GM10248 (cell line): ENCODE data around the gene FGFR4.
"Not testable (repeated sequence)": the region's sequence is repeated elsewhere in the genome, so short reads cannot be mapped to it uniquely, and the experiment has no call there.

ENCODE experiments used
- CTCF ChIA-PET: fragments of 300-600 bp; sonication (Branson Sonifier 250); formaldehyde crosslinking; extraction: SDS; loops from one replicate; lab custom pipeline; 2021; ENCODE audit warnings: antibody characterized with exemption; lab: Yijun Ruan, JAX
- POLR2A ChIA-PET: fragments of 350-650 bp; sonication (Branson Sonifier 250); formaldehyde crosslinking; extraction: SDS; loops from one replicate; lab custom pipeline; 2020; ENCODE audit warnings: antibody characterized with exemption; lab: Yijun Ruan, JAX
- DNase-seq: peaks from one replicate; pipeline ENCODE4 v3.0.0; 2012; ENCODE audit errors: extremely low spot score
- TF ChIP-seq, protein P1 (sequence below): IDR thresholded peaks from 2 replicates; pipeline ENCODE4 v1.5.1; 2012; ENCODE audit warnings: mild to moderate bottlenecking, low read depth; ENCODE audit errors: extremely low read depth, missing control alignments, control extremely low read depth

Gene FGFR4

DNA sequence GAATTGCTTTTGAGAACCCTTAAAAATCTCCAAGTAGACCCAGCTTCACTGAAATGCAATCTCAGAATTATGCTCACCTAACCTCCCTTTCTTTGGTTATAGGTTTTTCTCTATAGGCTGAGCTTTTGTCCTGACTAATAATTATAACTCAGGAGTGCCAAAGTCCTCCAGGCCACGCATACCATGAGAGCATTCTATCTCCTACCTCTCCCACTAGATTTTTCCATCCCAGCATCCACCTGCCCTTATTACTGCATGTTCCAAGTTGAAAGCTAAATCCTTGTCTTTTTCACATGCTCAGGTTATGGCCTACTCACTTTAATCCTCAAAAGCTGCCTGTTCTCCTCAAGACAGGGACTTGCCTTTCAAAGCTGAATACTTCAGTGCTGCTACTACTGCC, 42.1 kb upstream of the FGFR4 start:
- POLR2A ChIA-PET = no interaction called here
- CTCF ChIA-PET = interaction anchor here (0.9 to 2.1 kb wide), 5 partner anchors 9 to 383 kb away, joined by 3 to 19 read pairs (median 3); no protein-coding TSS in a partner anchor
- TF ChIP-seq, protein P1, sequence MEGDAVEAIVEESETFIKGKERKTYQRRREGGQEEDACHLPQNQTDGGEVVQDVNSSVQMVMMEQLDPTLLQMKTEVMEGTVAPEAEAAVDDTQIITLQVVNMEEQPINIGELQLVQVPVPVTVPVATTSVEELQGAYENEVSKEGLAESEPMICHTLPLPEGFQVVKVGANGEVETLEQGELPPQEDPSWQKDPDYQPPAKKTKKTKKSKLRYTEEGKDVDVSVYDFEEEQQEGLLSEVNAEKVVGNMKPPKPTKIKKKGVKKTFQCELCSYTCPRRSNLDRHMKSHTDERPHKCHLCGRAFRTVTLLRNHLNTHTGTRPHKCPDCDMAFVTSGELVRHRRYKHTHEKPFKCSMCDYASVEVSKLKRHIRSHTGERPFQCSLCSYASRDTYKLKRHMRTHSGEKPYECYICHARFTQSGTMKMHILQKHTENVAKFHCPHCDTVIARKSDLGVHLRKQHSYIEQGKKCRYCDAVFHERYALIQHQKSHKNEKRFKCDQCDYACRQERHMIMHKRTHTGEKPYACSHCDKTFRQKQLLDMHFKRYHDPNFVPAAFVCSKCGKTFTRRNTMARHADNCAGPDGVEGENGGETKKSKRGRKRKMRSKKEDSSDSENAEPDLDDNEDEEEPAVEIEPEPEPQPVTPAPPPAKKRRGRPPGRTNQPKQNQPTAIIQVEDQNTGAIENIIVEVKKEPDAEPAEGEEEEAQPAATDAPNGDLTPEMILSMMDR = no peak
- no peak for DNase-seq

DNA sequence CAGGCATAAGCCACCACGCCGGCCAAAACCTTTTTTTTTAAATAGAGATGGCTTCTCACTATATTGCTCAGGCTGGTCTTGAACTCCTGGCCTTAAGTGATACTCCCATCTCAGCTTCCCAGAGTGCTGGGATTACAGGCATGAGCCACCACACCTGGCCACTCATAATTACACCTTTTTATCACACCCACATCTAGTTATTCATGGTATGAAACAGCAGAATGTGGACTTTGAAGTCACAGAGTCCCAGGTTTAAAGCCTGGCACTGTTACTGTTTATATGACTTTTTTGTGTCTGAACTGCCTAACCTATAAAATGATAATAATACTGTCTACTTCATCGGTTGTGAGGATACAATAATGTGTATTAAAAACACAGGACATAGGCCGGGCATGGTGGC, 41.1 kb upstream of the FGFR4 start:
- ChIA-PET CTCF (interaction anchor here (1.7 kb wide), 1 partner anchor 10 kb away, joined by 4 read pairs; no protein-coding TSS in a partner anchor), POLR2A (no interaction called here)
- no peak for DNase-seq
- TF ChIP-seq, protein P1 = no peak

DNA sequence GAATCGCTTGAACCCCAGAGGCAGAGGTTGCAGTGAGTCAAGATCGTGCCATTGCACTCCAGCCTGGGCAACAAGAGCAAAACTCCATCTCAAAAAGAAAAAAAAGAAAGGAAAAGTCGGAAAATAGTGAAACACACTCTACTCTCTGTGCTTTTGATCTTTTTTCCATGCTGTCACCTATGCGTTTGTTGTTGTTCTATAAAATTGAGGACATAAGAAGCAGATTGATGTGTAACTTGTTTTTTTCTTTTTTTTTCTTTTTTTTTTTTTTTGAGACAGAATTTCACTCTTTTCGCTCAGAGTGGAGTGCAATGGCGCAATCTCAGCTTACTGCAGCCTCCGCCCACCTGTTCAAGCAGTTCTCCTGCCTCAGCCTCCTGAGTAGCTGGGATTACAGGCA, 38.2 kb upstream of the FGFR4 start:
- POLR2A ChIA-PET, CTCF ChIA-PET: not testable (repeated sequence)

DNA sequence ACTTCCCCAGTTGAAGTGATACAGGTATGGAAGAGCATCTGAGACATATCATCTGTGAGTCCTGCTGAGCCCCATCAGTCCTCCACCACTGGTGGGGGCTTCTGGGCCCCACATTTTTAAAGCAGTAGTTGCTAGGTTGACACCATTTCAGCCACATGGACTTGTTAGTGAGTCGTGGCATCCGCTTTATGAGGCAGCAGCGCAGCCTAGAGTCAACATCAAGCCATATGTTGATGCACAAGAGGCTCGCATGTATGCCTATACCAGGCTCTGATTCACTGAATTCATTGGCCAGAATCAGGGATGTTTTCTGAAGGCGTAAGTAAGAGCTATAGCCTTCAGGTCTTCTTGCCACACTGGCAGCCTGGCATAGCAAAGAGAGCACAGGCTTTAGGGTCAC, 37.4 kb upstream of the FGFR4 start:
- ChIA-PET POLR2A (no interaction called here), CTCF (interaction anchor here (1.1 to 6.4 kb wide), 3 partner anchors 12 to 24 kb away, joined by 3 to 45 read pairs (median 7); no protein-coding TSS in a partner anchor)
- DNase-seq = no peak
- TF ChIP-seq, protein P1 = peak; percentile 11

More for the DNA sequence above, 38.2 kb upstream of the FGFR4 start:
- DNase-seq = not testable (repeated sequence)

DNA sequence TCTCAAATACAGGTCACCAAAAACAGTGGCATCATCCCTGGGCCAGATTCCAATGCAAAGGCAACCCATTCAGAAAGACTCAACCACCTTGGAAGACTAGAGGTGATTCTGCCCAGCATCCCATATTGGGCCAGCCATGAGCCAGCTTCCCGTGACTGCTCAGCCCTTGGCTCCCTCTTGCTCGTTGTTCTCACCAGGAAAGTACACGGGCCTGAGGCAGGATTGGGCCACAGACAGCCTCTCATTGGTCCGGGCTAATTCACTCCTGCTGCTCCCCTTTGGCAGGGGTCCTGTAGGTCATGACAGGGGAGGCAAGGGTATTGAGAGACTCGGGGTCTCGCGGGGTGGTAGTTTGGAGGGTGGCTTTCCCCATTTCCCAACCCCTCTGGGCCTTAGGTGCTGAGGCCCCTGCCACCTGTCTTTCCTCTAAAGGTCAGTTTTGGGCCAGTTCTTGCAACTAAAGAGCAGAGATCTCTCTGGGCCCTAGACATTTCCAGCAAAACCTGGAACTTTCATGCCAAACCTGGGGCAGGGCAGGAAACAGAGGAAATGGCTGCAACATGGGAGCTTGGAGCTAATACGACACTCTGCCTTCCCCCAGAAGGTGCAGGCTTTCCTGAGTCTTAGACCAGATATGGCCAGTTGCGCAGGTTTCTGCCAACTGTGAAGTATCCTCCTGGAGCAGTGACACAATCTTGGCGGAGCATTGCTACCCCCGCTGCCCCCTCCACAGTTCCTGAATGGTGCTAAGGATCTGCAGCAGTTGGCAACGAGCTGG, 22.0 kb upstream of the FGFR4 start:
- no peak for DNase-seq
- ChIA-PET CTCF (interaction anchor here (1.3 to 3.1 kb wide), 2 partner anchors 8 to 47 kb away, joined by 3 to 23 read pairs; no protein-coding TSS in a partner anchor), POLR2A (no interaction called here)
- TF ChIP-seq, protein P1 = no peak

DNA sequence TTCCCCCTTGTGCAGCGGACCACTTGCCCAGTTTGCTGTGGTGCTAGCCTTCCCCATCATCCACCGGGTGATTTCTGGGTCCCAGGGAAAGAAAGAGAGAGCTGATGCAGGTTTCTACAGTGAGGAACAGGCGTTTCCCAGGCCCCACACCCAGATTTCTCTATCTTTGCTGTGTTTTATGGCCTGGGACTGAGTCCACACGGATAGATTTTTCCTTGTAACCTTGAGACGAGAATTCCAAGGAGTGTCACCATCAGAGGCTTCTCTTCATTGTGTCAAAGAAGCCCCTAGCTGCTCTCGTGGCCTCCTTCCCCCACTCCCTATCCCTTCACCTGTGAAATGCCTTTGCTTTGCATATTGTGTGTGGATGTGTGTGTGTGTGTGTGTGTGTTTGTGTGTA, 21.2 kb upstream of the FGFR4 start:
- POLR2A ChIA-PET = no interaction called here
- CTCF ChIA-PET = interaction anchor here (3.1 kb wide), 1 partner anchor 8 kb away, joined by 23 read pairs; no protein-coding TSS in a partner anchor
- DNase-seq = no peak
- TF ChIP-seq, protein P1 = no peak

- no peak for DNase-seq
- TF ChIP-seq, protein P1 = no peak
- ChIA-PET POLR2A (no interaction called here), CTCF (interaction anchor here (1.3 to 10.3 kb wide), 2 partner anchors 12 to 46 kb away, joined by 3 to 112 read pairs; no protein-coding TSS in a partner anchor)
Measured at GRCh38 chr5:177066224-177066623, 20.5 kb upstream of the FGFR4 start.
